ENCODE data around the gene ASPHD1.
"Not testable (repeated sequence)": the region's sequence is repeated elsewhere in the genome, so short reads cannot be mapped to it uniquely, and the experiment has no call there.

ASPHD1 gene

DNA sequence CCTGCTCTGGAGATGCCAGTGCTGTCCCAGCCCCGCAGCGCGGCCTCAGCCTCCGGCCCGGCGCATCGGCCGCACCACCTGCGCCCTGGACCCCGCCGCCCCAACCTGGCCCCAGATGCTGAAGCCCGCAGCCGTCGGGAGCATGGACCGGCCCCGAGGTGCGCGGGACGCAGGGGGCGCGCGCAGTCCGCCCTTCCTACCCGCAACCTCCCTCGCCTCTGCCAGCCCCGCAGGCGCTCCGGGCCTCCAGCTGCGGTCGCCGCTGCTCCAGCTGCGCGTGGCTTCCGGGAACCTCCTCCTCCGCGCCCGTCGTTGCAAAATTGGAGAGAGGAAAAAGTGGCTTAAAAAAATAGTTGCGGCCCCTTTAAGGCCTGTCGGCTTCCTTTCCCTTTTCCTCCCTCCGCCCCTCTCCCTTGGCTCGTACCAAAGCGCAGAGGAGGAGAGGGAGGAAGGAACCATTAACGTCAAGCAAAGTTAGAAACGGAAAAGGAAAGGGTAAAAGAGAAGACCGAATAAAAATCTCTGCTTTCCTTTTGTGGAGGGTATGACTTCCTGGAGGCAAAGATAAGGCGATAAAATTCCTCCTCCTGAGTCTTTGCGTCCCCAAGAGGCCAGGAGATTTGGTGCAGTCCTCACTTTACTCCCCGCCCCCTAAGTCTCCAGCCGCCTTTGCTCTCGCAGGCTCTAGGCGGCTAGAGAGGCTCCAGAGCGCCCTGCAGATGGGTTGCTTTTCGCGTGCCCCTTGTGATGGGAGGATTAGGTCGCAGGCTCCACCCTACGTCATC, 37.2 kb upstream of the ASPHD1 start, which contains the start of gene CDIPT:
TSS of gene CDIPT (minus strand) at position 343 of the 785 bp plus-strand sequence. CDS start 369 bp downstream, outside the sequence.
- H3K9me3 ChIP-seq (ENCODE audit: control insufficient read depth, insufficient read depth, low read length): no peaks in the 10 kb centered on the region
- peaks cover 3% of the 10 kb centered on the region; the same call in 1 of the 2 replicates for H3K4me1 ChIP-seq (ENCODE audit: control insufficient read depth, insufficient read depth, low read length)
- H3K27me3 ChIP-seq (ENCODE audit: control insufficient read depth, insufficient read depth, low read length): no peaks in the 10 kb centered on the region
- H3K36me3 ChIP-seq (ENCODE audit: control insufficient read depth, insufficient read depth, low read length): peaks cover 13% of the 10 kb centered on the region
- peak; percentile 97 for DNase-seq (ENCODE audit: low read depth, low spot score)
- WGBS (ENCODE audit: insufficient coverage, insufficient read length): no CpG with 5 or more reads among the region's 57 CpGs
- H3K27ac ChIP-seq (ENCODE audit: low read length): no peak within 1 kb of the TSS
- peak within 1 kb of the TSS; percentile 78 for H3K4me3 ChIP-seq (ENCODE audit: low read length)

DNA sequence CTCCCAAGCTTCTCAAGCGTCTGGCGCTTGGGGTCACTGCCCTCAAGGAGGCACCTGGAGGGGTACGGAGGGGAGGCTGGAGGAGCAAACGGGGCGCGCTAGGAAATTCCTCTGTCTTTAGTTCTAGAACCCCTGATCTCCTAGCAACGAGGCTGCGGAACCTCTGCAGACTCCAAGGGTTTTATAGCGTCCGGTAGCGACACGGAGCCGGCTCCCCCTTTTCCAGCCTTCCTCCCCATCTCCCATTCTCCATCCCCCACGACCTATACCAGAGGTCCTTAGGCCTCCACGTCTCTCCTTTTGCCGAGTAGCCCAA, 36.7 kb upstream of the ASPHD1 start:
- peaks cover 3% of the 10 kb centered on the region; the same call in 1 of the 2 replicates for H3K4me1 ChIP-seq (ENCODE audit: control insufficient read depth, insufficient read depth, low read length)
- no peak for DNase-seq (ENCODE audit: low read depth, low spot score)
- no peak overlapping the region for H3K27ac ChIP-seq (ENCODE audit: low read length)
- peaks cover 12% of the 10 kb centered on the region for H3K36me3 ChIP-seq (ENCODE audit: control insufficient read depth, insufficient read depth, low read length)
- H3K9me3 ChIP-seq (ENCODE audit: control insufficient read depth, insufficient read depth, low read length): no peaks in the 10 kb centered on the region
- WGBS (ENCODE audit: insufficient coverage, insufficient read length): no CpG with 5 or more reads among the region's 16 CpGs
- H3K4me3 ChIP-seq (ENCODE audit: low read length): no peak overlapping the region
- H3K27me3 ChIP-seq (ENCODE audit: control insufficient read depth, insufficient read depth, low read length): no peaks in the 10 kb centered on the region

DNA sequence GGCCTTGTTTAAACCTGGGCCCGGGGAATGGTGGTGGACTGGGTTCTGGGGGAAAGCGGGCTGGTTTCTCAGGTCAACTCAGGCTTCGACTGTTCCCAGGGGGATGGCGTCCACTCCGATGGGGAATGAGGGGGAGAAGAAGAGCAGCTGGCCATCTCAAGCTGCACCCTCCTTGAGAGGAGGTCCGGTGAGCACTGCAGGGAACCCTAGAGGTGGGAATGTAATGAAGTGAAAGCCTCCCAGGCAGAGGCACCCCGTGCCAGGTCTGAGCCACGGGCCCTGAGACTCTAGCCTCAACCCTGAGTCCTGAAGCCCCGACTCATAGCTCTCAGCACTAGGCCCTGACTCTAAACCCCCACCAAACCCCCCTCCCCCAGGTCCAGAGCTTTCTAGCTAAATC, 36.1 kb upstream of the ASPHD1 start:
- WGBS (ENCODE audit: insufficient coverage, insufficient read length): no CpG with 5 or more reads among the region's 9 CpGs

DNA sequence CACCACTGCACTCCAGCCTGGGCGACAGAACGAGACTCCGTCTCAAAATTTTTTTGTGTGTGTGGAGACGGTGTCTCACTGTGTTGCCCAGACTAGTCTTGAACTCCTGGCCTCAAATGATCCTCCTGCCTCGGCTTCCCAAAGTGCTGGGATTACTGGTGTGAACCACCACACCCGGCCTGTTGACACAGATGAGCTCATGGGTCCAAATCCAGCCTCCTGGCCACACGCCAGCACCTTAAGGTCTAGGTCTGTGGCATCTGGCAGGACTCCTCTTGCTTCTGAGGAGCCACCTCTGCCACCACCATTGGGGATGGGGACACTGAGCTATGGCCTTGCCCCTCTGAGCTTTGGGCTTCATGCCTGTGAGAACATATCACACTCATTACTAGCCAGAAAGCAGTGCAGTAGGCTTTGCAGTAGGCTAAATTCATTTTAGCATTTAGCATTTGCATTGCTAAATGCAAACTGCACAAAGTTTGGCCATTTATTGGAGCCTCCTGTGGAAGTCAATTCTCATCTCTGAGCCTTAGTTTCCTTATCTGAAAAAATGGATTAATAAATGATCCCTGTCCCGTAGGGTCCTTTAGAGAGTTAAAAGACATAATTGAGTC, 31.8 kb upstream of the ASPHD1 start:
- DNase-seq (ENCODE audit: low read depth, low spot score): no peak
- H3K36me3 ChIP-seq (ENCODE audit: control insufficient read depth, insufficient read depth, low read length): peaks cover 6% of the 10 kb centered on the region; the same call in 1 of the 2 replicates
- H3K27me3 ChIP-seq (ENCODE audit: control insufficient read depth, insufficient read depth, low read length): no peaks in the 10 kb centered on the region
- peaks cover 3% of the 10 kb centered on the region; the same call in 1 of the 2 replicates for H3K4me1 ChIP-seq (ENCODE audit: control insufficient read depth, insufficient read depth, low read length)
- H3K27ac ChIP-seq (ENCODE audit: low read length): no peak overlapping the region
- H3K9me3 ChIP-seq (ENCODE audit: control insufficient read depth, insufficient read depth, low read length): no peaks in the 10 kb centered on the region
- H3K4me3 ChIP-seq (ENCODE audit: low read length): no peak overlapping the region
- WGBS (ENCODE audit: insufficient coverage, insufficient read length): no CpG with 5 or more reads among the region's 8 CpGs

More for the DNA sequence above, 36.1 kb upstream of the ASPHD1 start:
- H3K9me3 ChIP-seq (ENCODE audit: control insufficient read depth, insufficient read depth, low read length): no peaks in the 10 kb centered on the region
- H3K27ac ChIP-seq (ENCODE audit: low read length): no peak overlapping the region
- no peak overlapping the region for H3K4me3 ChIP-seq (ENCODE audit: low read length)
- DNase-seq (ENCODE audit: low read depth, low spot score): no peak
- H3K4me1 ChIP-seq (ENCODE audit: control insufficient read depth, insufficient read depth, low read length): peaks cover 3% of the 10 kb centered on the region; the same call in 1 of the 2 replicates
- H3K36me3 ChIP-seq (ENCODE audit: control insufficient read depth, insufficient read depth, low read length): peaks cover 7% of the 10 kb centered on the region
- H3K27me3 ChIP-seq (ENCODE audit: control insufficient read depth, insufficient read depth, low read length): no peaks in the 10 kb centered on the region

DNA sequence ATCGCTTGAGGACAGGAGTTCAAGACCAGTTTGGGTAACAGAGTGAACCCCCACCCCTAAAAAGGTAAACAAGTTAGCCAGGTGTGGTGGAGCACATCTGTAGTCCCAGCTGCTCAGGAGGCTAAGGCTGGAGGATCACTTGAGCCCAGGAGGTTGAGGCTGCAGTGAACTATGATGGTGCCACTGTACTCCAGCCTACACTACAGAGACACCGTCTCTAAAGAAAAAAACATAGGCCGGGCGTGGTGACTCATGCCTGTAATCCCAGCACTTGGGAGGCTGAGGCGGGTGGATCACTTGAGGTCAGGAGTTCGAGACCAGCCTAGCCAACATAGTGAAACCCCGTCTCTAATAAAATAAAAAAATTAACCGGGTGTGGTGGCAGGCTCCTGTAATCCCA, 31.2 kb upstream of the ASPHD1 start:
- WGBS (ENCODE audit: insufficient coverage, insufficient read length): no CpG with 5 or more reads among the region's 8 CpGs

DNA sequence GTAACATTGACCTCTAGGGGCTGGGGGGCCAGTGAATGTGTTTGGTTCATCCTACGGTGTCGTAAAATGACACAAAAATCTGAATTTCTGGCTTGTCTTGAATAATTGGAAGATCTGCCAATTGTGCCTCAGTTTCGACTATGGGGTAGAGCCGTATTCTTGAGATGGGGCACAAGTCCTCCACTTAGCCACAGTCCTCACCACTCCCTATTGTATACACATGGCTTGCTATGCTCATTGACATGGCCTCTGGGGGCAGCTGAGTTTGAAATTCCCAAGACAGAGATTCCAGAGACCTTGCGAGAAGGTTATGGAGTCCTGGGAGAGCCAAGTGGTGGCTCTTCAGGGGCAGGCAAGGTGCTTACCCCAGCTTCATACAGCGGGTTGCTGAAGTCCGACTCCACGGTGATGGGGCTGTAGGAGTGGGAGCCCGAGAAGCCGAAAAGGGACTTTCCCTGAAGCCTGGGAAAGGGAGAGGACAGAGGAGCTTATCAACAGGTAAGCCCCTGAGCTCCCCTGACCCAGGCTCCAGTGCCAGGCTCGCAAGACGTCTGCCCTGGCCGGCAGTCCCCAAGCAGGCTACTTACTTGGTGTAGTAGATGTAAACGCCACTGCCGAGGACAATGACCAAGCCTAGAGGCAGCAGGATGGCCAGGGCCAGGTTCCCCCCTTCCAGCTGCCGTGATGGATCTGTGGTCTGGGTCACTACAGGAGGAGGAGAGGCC, 28.3 kb upstream of the ASPHD1 start:
- Histone ChIP-seq H3K27ac (ENCODE audit: low read length) (no peak overlapping the region), H3K4me3 (ENCODE audit: low read length) (no peak overlapping the region), H3K27me3 (ENCODE audit: control insufficient read depth, insufficient read depth, low read length) (no peaks in the 10 kb centered on the region), H3K4me1 (ENCODE audit: control insufficient read depth, insufficient read depth, low read length) (0 out of 2 replicates have a peak, but pooled peaks cover 2% of the 10 kb centered on the region), H3K9me3 (ENCODE audit: control insufficient read depth, insufficient read depth, low read length) (no peaks in the 10 kb centered on the region), H3K36me3 (ENCODE audit: control insufficient read depth, insufficient read depth, low read length) (peaks cover 6% of the 10 kb centered on the region; the same call in 1 of the 2 replicates)
- no CpG with 5 or more reads among the region's 16 CpGs for WGBS (ENCODE audit: insufficient coverage, insufficient read length)
- DNase-seq (ENCODE audit: low read depth, low spot score): no peak

More for the DNA sequence above, 31.2 kb upstream of the ASPHD1 start:
- not testable (repeated sequence) for DNase-seq (ENCODE audit: low read depth, low spot score); H3K9me3 ChIP-seq (ENCODE audit: control insufficient read depth, insufficient read depth, low read length); H3K4me3 ChIP-seq (ENCODE audit: low read length); H3K4me1 ChIP-seq (ENCODE audit: control insufficient read depth, insufficient read depth, low read length); H3K27me3 ChIP-seq (ENCODE audit: control insufficient read depth, insufficient read depth, low read length); H3K36me3 ChIP-seq (ENCODE audit: control insufficient read depth, insufficient read depth, low read length); H3K27ac ChIP-seq (ENCODE audit: low read length)

DNA sequence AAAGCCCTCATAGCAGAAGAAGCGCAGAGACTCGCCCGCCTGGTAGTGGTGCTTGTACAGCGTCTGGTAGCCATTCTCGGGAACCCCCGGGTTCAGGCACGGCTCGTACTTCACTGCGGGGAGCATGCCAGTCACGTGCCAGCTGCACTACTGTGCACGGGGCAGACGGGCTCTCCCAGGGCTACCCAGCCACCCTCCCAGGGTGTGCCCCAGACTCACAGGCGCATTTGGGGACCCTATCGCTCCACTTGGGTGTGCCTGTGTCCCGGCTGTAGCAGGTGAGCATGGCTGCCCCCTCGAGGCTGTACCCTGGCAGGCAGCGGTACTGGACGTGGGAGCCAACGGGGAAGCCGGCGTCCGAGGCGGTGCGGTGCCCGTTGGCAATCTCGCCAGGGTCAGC, 27.0 kb upstream of the ASPHD1 start:
- H3K27ac ChIP-seq (ENCODE audit: low read length): no peak overlapping the region
- DNase-seq (ENCODE audit: low read depth, low spot score): no peak
- 0 out of 2 replicates have a peak, but pooled peaks cover 4% of the 10 kb centered on the region for H3K4me1 ChIP-seq (ENCODE audit: control insufficient read depth, insufficient read depth, low read length)
- peaks cover 6% of the 10 kb centered on the region; the same call in 1 of the 2 replicates for H3K36me3 ChIP-seq (ENCODE audit: control insufficient read depth, insufficient read depth, low read length)
- H3K9me3 ChIP-seq (ENCODE audit: control insufficient read depth, insufficient read depth, low read length): no peaks in the 10 kb centered on the region
- H3K4me3 ChIP-seq (ENCODE audit: low read length): no peak overlapping the region
- H3K27me3 ChIP-seq (ENCODE audit: control insufficient read depth, insufficient read depth, low read length): no peaks in the 10 kb centered on the region
- WGBS (ENCODE audit: insufficient coverage, insufficient read length): no CpG with 5 or more reads among the region's 26 CpGs

DNA sequence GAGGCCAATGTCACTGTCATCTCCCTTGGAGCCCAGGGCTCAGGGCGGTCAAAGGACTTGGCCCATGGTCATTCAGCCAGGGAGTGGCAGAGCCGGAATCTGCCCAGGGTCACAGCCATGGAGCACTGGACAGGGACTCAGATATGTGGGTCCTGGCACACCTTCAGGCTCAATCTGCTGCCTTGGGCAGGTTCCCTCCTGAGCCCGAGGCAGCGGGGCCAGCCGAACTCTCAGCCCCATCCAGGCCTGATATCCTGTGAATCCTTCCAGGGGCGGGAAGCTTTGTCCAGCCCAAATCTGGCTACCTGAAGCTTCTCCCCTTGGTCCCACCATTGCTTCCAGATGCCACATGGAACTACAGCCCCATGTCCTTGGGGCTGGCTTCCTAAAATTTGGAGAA, 25.1 kb upstream of the ASPHD1 start:
- no peak overlapping the region for H3K27ac ChIP-seq (ENCODE audit: low read length)
- no peaks in the 10 kb centered on the region for H3K9me3 ChIP-seq (ENCODE audit: control insufficient read depth, insufficient read depth, low read length)
- no CpG with 5 or more reads among the region's 6 CpGs for WGBS (ENCODE audit: insufficient coverage, insufficient read length)
- peaks cover 9% of the 10 kb centered on the region; the same call in 1 of the 2 replicates for H3K36me3 ChIP-seq (ENCODE audit: control insufficient read depth, insufficient read depth, low read length)
- H3K4me1 ChIP-seq (ENCODE audit: control insufficient read depth, insufficient read depth, low read length): 0 out of 2 replicates have a peak, but pooled peaks cover 4% of the 10 kb centered on the region
- no peak overlapping the region for H3K4me3 ChIP-seq (ENCODE audit: low read length)
- no peak for DNase-seq (ENCODE audit: low read depth, low spot score)
- no peaks in the 10 kb centered on the region for H3K27me3 ChIP-seq (ENCODE audit: control insufficient read depth, insufficient read depth, low read length)

DNA sequence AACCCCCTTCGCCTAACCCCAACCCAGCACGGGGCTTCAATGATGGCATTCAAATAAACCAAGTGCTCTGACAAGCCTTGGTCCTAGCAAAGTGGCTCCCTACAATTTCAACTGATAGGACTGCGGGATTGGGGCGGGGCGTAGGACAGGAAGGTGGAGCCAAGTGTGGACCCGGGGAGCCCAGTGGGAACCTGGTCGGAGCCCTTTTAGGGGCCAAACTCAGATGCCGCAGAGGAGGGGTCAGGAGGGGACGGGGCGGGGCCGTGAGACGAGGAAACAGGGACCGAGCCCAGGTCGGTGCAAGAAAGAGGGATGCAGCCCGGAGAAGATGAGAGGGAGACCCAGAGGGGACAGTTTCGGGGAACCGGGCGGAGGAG, 24.1 kb upstream of the ASPHD1 start:
- Histone ChIP-seq H3K27ac (ENCODE audit: low read length) (no peak overlapping the region), H3K36me3 (ENCODE audit: control insufficient read depth, insufficient read depth, low read length) (peaks cover 6% of the 10 kb centered on the region; the same call in 1 of the 2 replicates), H3K4me1 (ENCODE audit: control insufficient read depth, insufficient read depth, low read length) (0 out of 2 replicates have a peak, but pooled peaks cover 4% of the 10 kb centered on the region), H3K4me3 (ENCODE audit: low read length) (peak overlapping the region; percentile 37; the same call in 1 of the 2 replicates), H3K27me3 (ENCODE audit: control insufficient read depth, insufficient read depth, low read length) (no peaks in the 10 kb centered on the region), H3K9me3 (ENCODE audit: control insufficient read depth, insufficient read depth, low read length) (no peaks in the 10 kb centered on the region)
- no peak for DNase-seq (ENCODE audit: low read depth, low spot score)
- WGBS (ENCODE audit: insufficient coverage, insufficient read length): no CpG with 5 or more reads among the region's 18 CpGs

DNA sequence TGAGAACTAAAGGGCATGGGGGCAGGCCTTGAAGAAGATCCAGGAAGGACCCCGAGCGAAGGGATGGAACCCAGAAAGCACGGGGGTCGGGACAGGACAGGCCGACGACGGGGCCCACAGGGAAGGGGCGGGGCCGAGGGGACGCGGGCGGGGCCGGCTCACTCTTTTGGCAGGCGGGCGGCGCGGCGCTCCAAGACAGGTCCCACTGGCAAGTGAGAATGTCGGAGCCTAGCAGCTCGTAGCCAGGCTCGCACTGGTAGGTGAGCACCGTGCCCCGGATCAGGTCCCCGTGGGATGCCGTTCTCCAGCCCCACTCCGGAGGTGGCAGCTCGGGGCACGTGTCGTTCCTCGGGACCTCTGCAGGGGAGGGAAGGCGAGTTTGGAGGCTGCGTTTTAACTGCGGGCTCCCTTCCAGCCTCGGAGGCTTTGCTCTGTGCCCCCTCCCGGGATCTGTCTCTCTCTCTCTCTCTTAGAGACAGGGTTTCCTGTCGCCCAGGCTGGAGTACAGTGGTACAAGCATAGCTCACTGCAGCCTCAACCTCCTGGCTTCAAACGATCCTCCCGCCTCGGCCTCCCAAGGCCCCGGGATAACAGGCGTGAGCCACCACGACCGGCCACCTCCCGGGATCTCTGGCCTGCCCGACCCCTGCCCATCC, 23.6 kb upstream of the ASPHD1 start:
- no peaks in the 10 kb centered on the region for H3K9me3 ChIP-seq (ENCODE audit: control insufficient read depth, insufficient read depth, low read length)
- no CpG with 5 or more reads among the region's 45 CpGs for WGBS (ENCODE audit: insufficient coverage, insufficient read length)

More for the DNA sequence above, 23.6 kb upstream of the ASPHD1 start:
- DNase-seq (ENCODE audit: low read depth, low spot score): no peak
- peaks cover 6% of the 10 kb centered on the region; the same call in 1 of the 2 replicates for H3K36me3 ChIP-seq (ENCODE audit: control insufficient read depth, insufficient read depth, low read length)
- H3K27ac ChIP-seq (ENCODE audit: low read length): no peak overlapping the region
- 0 out of 2 replicates have a peak, but pooled peaks cover 4% of the 10 kb centered on the region for H3K4me1 ChIP-seq (ENCODE audit: control insufficient read depth, insufficient read depth, low read length)
- H3K27me3 ChIP-seq (ENCODE audit: control insufficient read depth, insufficient read depth, low read length): no peaks in the 10 kb centered on the region
- peak overlapping the region; percentile 37; the same call in 1 of the 2 replicates for H3K4me3 ChIP-seq (ENCODE audit: low read length)
